Retinal pigment epithelial cell (primary cell): ENCODE results near the gene RELB.
A peak's percentile ranks its signal among the peaks of the same experiment; 100 is the strongest.
"Not testable (repeated sequence)": the region's sequence is repeated elsewhere in the genome, so short reads cannot be mapped to it uniquely, and the experiment has no call there.

Source experiments
- DNase-seq: peaks from one replicate; pipeline ENCODE4 v3.0.0-alpha.2; 2010; ENCODE audit warnings: low read depth
- H3K4me3 ChIP-seq: 2 replicates; pipeline ENCODE4 v1.5.1; 2011; ENCODE audit warnings: mild to moderate bottlenecking, low read length, control low read depth, moderate library complexity
- TF ChIP-seq, protein P1 (sequence below): conservative IDR thresholded peaks from 2 replicates; pipeline ENCODE4 v1.5.1; 2011; ENCODE audit warnings: low read depth, low read length, control low read depth, inconsistent platforms

The RELB gene

GRCh38 chr19:44993526-44993925 lies 7.7 kb upstream of the RELB start:
- H3K4me3 ChIP-seq = no peak overlapping the region
- TF ChIP-seq, protein P1, sequence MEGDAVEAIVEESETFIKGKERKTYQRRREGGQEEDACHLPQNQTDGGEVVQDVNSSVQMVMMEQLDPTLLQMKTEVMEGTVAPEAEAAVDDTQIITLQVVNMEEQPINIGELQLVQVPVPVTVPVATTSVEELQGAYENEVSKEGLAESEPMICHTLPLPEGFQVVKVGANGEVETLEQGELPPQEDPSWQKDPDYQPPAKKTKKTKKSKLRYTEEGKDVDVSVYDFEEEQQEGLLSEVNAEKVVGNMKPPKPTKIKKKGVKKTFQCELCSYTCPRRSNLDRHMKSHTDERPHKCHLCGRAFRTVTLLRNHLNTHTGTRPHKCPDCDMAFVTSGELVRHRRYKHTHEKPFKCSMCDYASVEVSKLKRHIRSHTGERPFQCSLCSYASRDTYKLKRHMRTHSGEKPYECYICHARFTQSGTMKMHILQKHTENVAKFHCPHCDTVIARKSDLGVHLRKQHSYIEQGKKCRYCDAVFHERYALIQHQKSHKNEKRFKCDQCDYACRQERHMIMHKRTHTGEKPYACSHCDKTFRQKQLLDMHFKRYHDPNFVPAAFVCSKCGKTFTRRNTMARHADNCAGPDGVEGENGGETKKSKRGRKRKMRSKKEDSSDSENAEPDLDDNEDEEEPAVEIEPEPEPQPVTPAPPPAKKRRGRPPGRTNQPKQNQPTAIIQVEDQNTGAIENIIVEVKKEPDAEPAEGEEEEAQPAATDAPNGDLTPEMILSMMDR = no peak
- no peak for DNase-seq

DNA sequence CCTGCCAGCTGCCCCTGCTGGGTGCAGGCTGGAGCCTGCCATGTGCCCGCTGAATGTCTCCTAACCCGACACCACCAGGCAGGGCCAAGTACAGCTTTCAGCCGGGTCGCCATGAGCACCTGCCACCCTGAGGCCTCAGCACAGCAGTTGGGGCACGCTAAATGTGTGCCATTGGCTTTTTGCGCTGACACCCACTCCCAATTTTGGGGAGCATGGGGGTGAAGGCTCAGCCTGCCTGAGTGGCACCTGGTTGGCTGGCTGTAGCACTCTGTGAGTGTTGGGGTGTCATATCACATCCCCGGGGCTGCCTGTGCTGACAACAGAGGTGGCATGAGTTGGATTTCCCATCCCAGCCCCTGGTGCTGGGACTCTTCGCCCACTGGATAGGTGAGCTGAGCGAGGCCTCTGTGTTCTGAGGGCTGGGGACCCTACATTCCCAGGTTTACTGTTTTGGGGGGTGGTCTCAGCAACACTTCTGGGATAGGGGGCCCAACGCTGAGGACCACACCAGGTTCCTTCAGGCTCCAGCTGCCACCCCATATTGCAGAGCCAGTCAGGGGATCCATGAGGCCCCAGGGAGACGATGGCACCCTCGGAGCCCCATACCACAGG lies 7.2 kb upstream of the RELB start:
- DNase-seq = no peak
- no peak overlapping the region for H3K4me3 ChIP-seq
- TF ChIP-seq, protein P1 = no peak

- TF ChIP-seq, protein P1 = no peak
- no peak for DNase-seq
- H3K4me3 ChIP-seq = no peak overlapping the region
These were observed 3.2 kb upstream of the RELB start for GRCh38 chr19:44998025-44998424.

DNA sequence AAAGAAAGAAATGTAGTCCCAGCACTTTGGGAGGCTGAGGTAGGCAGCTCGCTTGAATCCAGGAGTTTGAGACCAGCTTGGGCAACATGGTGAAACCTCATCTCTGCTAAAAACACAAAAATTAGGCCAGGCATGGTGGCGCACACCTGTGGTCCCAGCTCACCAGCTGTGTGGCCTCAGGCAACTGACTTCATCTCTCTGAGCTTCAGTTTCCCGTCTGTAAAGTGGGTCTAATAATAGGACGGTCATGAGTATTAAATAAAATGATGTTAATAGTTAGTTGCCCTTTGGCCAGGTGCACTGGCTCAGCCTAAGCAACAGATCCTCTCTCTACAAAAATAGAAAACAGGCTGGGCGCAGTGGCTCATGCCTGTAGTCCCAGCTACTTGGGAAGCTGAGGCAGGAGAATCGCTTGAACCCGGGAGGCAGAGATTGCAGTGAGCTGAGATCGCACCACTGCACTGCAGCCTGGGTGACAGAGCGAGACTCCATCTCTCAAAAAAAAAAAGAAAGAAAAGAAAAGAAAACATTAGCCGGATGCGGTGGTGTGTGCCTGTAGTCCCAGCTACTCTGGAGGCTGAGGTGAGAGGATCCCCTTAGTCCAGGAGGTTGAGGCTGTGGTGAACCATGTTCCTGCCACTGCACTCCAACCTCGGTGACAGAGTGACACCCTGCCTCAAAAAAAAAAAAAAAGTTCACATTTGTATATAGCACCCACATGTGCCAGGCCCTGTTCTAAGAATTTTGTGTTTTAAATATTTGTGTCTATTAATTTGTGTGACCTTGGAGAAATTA lies 1.9 kb upstream of the RELB start:
- not testable (repeated sequence) for H3K4me3 ChIP-seq, DNase-seq

- DNase-seq = not testable (repeated sequence)
- H3K4me3 ChIP-seq = peak overlapping the region; percentile 52
These were observed 599 bp upstream of the RELB start for GRCh38 chr19:45000665-45001064.

GRCh38 chr19:45003485-45003884 lies 2.2 kb downstream of the RELB start:
- no peak overlapping the region for H3K4me3 ChIP-seq
- TF ChIP-seq, protein P1 = no peak
- DNase-seq = no peak

- H3K4me3 ChIP-seq = no peak overlapping the region
- TF ChIP-seq, protein P1 = no peak
- DNase-seq = no peak
These were observed 4.5 kb downstream of the RELB start for GRCh38 chr19:45005787-45006186.

DNA sequence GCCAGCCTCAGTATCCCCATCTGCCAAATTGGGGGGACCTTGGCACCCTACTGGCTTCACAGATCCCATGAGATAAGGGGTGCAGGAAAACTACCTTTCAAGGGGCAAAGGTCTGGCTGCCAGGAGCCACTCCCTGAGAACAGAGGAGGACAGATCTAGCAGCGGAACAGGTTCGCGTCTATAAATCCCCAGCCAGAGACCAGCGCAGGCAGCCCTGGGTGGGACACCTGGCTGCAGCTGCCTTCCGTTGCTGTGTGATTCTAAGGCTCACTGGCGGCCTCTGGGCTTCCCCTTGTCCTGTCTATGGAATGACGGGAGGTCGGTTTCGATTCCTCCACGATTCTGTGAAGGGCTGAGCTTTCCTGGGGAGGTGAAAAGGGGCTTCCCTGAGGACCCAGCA lies 7.3 kb downstream of the RELB start:
- TF ChIP-seq, protein P1 = no peak
- DNase-seq = no peak
- H3K4me3 ChIP-seq = no peak overlapping the region
